Keratinocyte (primary cell): ENCODE data around the gene CCDC34. TPM values are rescaled to one million over a fixed set of nuclear protein-coding genes. Genes with fewer than 3 reads are reported as not detected.

Experiments used
- DNase-seq: peaks from one replicate; pipeline ENCODE4 v3.0.0-alpha.2; 2011; ENCODE audit warnings: low read depth, missing footprints, low spot score
- FAIRE-seq: peaks from 2 replicates; lab custom pipeline; 2011; peaks lifted over from hg19 to GRCh38; lab: Jason Lieb, UNC
- H2AFZ ChIP-seq: 2 replicates; pipeline ENCODE4 v1.6.0; 2012; ENCODE audit warnings: low read length, control low read depth, inconsistent platforms; ENCODE audit not compliant: control insufficient read depth
- H3K27ac ChIP-seq: 2 replicates; pipeline ENCODE4 v1.5.1; 2011; ENCODE audit warnings: low read length; ENCODE audit not compliant: control insufficient read depth, insufficient read depth
- H3K27me3 ChIP-seq: 3 replicates; pipeline ENCODE4 v1.6.0; 2011; ENCODE audit warnings: low read length; ENCODE audit not compliant: control insufficient read depth, insufficient read depth; ENCODE audit errors: extremely low read depth
- H3K36me3 ChIP-seq, 2 experiments: 2 replicates in 1 of 2; 3 replicates in 1 of 2; pipeline ENCODE4 v1.5.1; 2011; ENCODE audit warnings: low read length in 2 of 2, mild to moderate bottlenecking in 1 of 2; ENCODE audit not compliant: control insufficient read depth in 2 of 2, insufficient read depth in 2 of 2; ENCODE audit errors: extremely low read depth in 1 of 2
- H3K4me1 ChIP-seq: 3 replicates; pipeline ENCODE4 v1.5.1; 2011; ENCODE audit warnings: low read length; ENCODE audit not compliant: control insufficient read depth, insufficient read depth; ENCODE audit errors: extremely low read depth
- H3K4me2 ChIP-seq: 3 replicates; pipeline ENCODE4 v1.6.0; 2011; ENCODE audit warnings: low read depth, low read length; ENCODE audit not compliant: control insufficient read depth, insufficient read depth; ENCODE audit errors: extremely low read depth
- H3K4me3 ChIP-seq, 3 experiments: fragments of 200-600 bp in 1 of 3; sonication (generic) in 1 of 3; 2 replicates in 2 of 3; 3 replicates in 1 of 3; pipeline ENCODE4 v1.5.1; 2011 to 2016; ENCODE audit warnings: low read length in 3 of 3, mild to moderate bottlenecking in 3 of 3, control low read depth in 2 of 3, inconsistent platforms in 1 of 3, low read depth in 1 of 3, mixed read lengths in 1 of 3, mixed run types in 1 of 3, moderate library complexity in 1 of 3; ENCODE audit not compliant: control insufficient read depth in 2 of 3, insufficient read depth in 2 of 3; ENCODE audit errors: extremely low read depth in 1 of 3
- H3K79me2 ChIP-seq: 2 replicates; pipeline ENCODE4 v1.6.0; 2012; ENCODE audit warnings: low read length; ENCODE audit not compliant: control insufficient read depth, insufficient read depth
- H3K9ac ChIP-seq: 3 replicates; pipeline ENCODE4 v1.6.0; 2011; ENCODE audit warnings: low read length; ENCODE audit not compliant: control insufficient read depth, insufficient read depth; ENCODE audit errors: extremely low read depth
- H3K9me1 ChIP-seq: 3 replicates; pipeline ENCODE4 v1.6.0; 2011; ENCODE audit warnings: low read length; ENCODE audit not compliant: control insufficient read depth, insufficient read depth; ENCODE audit errors: extremely low read depth
- H3K9me3 ChIP-seq: 2 replicates; pipeline ENCODE4 v1.5.1; 2012; ENCODE audit warnings: low read depth, low read length; ENCODE audit not compliant: control insufficient read depth
- H4K20me1 ChIP-seq: 3 replicates; pipeline ENCODE4 v1.6.0; 2011; ENCODE audit warnings: low read length; ENCODE audit not compliant: control insufficient read depth, insufficient read depth; ENCODE audit errors: extremely low read depth
- CTCF ChIP-seq, 3 experiments: IDR thresholded peaks in 1 of 3; conservative IDR thresholded peaks in 1 of 3; optimal IDR thresholded peaks in 1 of 3; 2 replicates in 2 of 3; 3 replicates in 1 of 3; pipeline versions ENCODE3 to v1.5.1; 2011; ENCODE audit warnings: low read length in 3 of 3, mild to moderate bottlenecking in 3 of 3, moderate library complexity in 2 of 3, control low read depth in 1 of 3, inconsistent platforms in 1 of 3; ENCODE audit not compliant: insufficient read depth in 2 of 3; ENCODE audit errors: extremely low read depth in 1 of 3
- EZH2 ChIP-seq: IDR thresholded peaks from one replicate; pipeline ENCODE4 v1.6.1; 2012; ENCODE audit warnings: inconsistent platforms, mild to moderate bottlenecking, low read length, moderate library complexity
- dilution Hi-C: fragments of 300-500 bp; cut with MboI; formaldehyde crosslinking; loops from one replicate; pipeline ENCODE4 v1.7.0; 2020; ENCODE audit warnings: low sequenced_read_pairs; ENCODE audit not compliant: extremely low pct_ligation_motif_present
- polyA plus RNA-seq, 5 experiments: library from polyadenylated mRNA; depleted of rRNA in 3 of 5; stranded (reverse) in 3 of 5; stranded (forward) in 1 of 5; unstranded in 1 of 5; fragments of >200 nt; gene quantifications; 1 replicate in 1 of 5; 2 replicates in 3 of 5; 3 replicates in 1 of 5; pipeline versions ENCODE4 v1.2.1 to v1.2.3, GENCODE V29; 2011 to 2012; ENCODE audit warnings: missing spikeins in 2 of 5, low read depth in 1 of 5, low replicate concordance in 1 of 5

The CCDC34 gene
- polyA plus RNA-seq, 1 donor (not counting 4 experiments of a cell fraction or from before 2014, with no cell fraction given) = 4.2 TPM

GRCh38 chr11:27375370-27375769 lies 12.4 kb upstream of the CCDC34 start:
- TF ChIP-seq CTCF (optimal IDR thresholded peaks at IDR 0.05 in 1 of 3, IDR thresholded peaks at IDR 0.05 in 1 of 3, conservative IDR thresholded peaks at IDR 0.05 in 1 of 3; ENCODE audit: extremely low read depth in 1 of 3, insufficient read depth in 2 of 3, low read length in 3 of 3) = no peak
- no peak for TF ChIP-seq EZH2
- Histone ChIP-seq H3K27me3 (no peaks in the 10 kb centered on the region), H3K27ac (no peak overlapping the region), H3K36me3 (peaks cover 4 to 17% of the 10 kb centered on the region in 2 experiments), H3K4me3 (no peak overlapping the region), H3K79me2 (no peaks in the 10 kb centered on the region), H3K4me1 (no peaks in the 10 kb centered on the region), H3K9ac (no peak overlapping the region), H2AFZ (no peak overlapping the region), H3K4me2 (no peak overlapping the region), H3K9me1 (no peaks in the 10 kb centered on the region), H3K9me3 (no peaks in the 10 kb centered on the region), H4K20me1 (no peaks in the 10 kb centered on the region)
- DNase-seq = no peak
- no peak for FAIRE-seq
- dilution Hi-C loops = no loop called here

- Histone ChIP-seq H3K36me3 (peaks cover 5 to 17% of the 10 kb centered on the region in 2 experiments), H3K4me3 (no peak overlapping the region), H3K9me3 (no peaks in the 10 kb centered on the region), H3K4me2 (no peak overlapping the region), H3K4me1 (no peaks in the 10 kb centered on the region), H3K79me2 (no peaks in the 10 kb centered on the region), H3K27ac (no peak overlapping the region), H4K20me1 (no peaks in the 10 kb centered on the region), H2AFZ (no peak overlapping the region), H3K9me1 (no peaks in the 10 kb centered on the region), H3K27me3 (no peaks in the 10 kb centered on the region), H3K9ac (no peak overlapping the region)
- FAIRE-seq = no peak
- no peak for TF ChIP-seq CTCF (optimal IDR thresholded peaks at IDR 0.05 in 1 of 3, IDR thresholded peaks at IDR 0.05 in 1 of 3, conservative IDR thresholded peaks at IDR 0.05 in 1 of 3; ENCODE audit: extremely low read depth in 1 of 3, insufficient read depth in 2 of 3, low read length in 3 of 3)
- TF ChIP-seq EZH2 = no peak
- dilution Hi-C loops = no loop called here
- DNase-seq = no peak
Observed at GRCh38 chr11:27373856-27374602, 11.0 kb upstream of the CCDC34 start.
